B cell (primary cell): ENCODE measurements around the gene TUBA1B.

Experiments
- CTCF ChIP-seq: fragments of 200-600 bp; IDR thresholded peaks from one replicate; pipeline ENCODE4 v1.8.0; 2022; ENCODE audit warnings: antibody characterized with exemption, mild to moderate bottlenecking
- EZH2 ChIP-seq: IDR thresholded peaks from 2 replicates; pipeline ENCODE4 v1.6.1; 2012; ENCODE audit warnings: borderline replicate concordance, low read depth, mild to moderate bottlenecking, moderate library complexity, low read length; ENCODE audit not compliant: insufficient read depth, poor library complexity, severe bottlenecking

- TF ChIP-seq CTCF (no peak), EZH2 (no peak)
Observed at GRCh38 chr12:49098703-49099102, 32.5 kb downstream of the TUBA1B start.
